Measurements from ENCODE around the gene SEPHS1. TPM values are rescaled to one million over a fixed set of nuclear protein-coding genes. Genes with fewer than 3 reads are reported as not detected.
A peak's percentile ranks its signal among the peaks of the same experiment; 100 is the strongest.

SEPHS1 gene
- total RNA-seq: 48.4 to 52.9 TPM (median 48.7 TPM) in 3 replicates
- long read RNA-seq, transcript SEPHS1-201 (9 exons, 3,273 nt): major isoform, 51 of 119 reads
- long read RNA-seq, partial matches to known transcripts: 4 of 119 reads
- long read RNA-seq, other reads (novel, unspliced or antisense): 61 of 119 reads

- H3K36me3 Mint-ChIP-seq (ENCODE audit: low read depth): peaks cover 2% of the 10 kb centered on the region
Measured at GRCh38 chr10:13348216-13349017, at the start of gene SEPHS1. TSS of gene SEPHS1 (minus strand) at chr10:13348293. CDS start at chr10:13344950, 3,343 bp downstream.

GRCh38 chr10:13397052-13397451 is 49.0 kb upstream of the SEPHS1 start:
- H3K9me3 Mint-ChIP-seq (ENCODE audit: low read depth): peaks cover 7% of the 10 kb centered on the region
- H3K36me3 Mint-ChIP-seq (ENCODE audit: low read depth): peaks cover 4% of the 10 kb centered on the region
- H3K4me3 Mint-ChIP-seq (ENCODE audit: unreplicated experiment): no peak overlapping the region
- no peak overlapping the region for H3K27ac Mint-ChIP-seq (ENCODE audit: unreplicated experiment)
- no peak for DNase-seq (ENCODE audit: low spot score)
- H3K27me3 Mint-ChIP-seq (ENCODE audit: low read depth): peaks cover 27% of the 10 kb centered on the region
- no peaks in the 10 kb centered on the region for H3K4me1 Mint-ChIP-seq (ENCODE audit: low read depth)
- no peak for TF ChIP-seq CTCF (IDR thresholded peaks at IDR 0.05)

More at GRCh38 chr10:13348216-13349017, at the start of gene SEPHS1:
- H3K4me1 Mint-ChIP-seq (ENCODE audit: low read depth): peaks cover 40% of the 10 kb centered on the region
- TF ChIP-seq CTCF (IDR thresholded peaks at IDR 0.05): peak; percentile 42
- no peaks in the 10 kb centered on the region for H3K9me3 Mint-ChIP-seq (ENCODE audit: low read depth)
- peak within 1 kb of the TSS; percentile 87 for H3K4me3 Mint-ChIP-seq (ENCODE audit: unreplicated experiment)
- peaks cover 25% of the 10 kb centered on the region for H3K27me3 Mint-ChIP-seq (ENCODE audit: low read depth)
- H3K27ac Mint-ChIP-seq (ENCODE audit: unreplicated experiment): peak within 1 kb of the TSS; percentile 93
- DNase-seq (ENCODE audit: low spot score): no peak

GRCh38 chr10:13396369-13396768 is 48.3 kb upstream of the SEPHS1 start:
- DNase-seq (ENCODE audit: low spot score): no peak
- no peaks in the 10 kb centered on the region for H3K4me1 Mint-ChIP-seq (ENCODE audit: low read depth)
- no peak for TF ChIP-seq CTCF (IDR thresholded peaks at IDR 0.05)
- H3K36me3 Mint-ChIP-seq (ENCODE audit: low read depth): peaks cover 4% of the 10 kb centered on the region
- peaks cover 7% of the 10 kb centered on the region for H3K9me3 Mint-ChIP-seq (ENCODE audit: low read depth)
- no peak overlapping the region for H3K4me3 Mint-ChIP-seq (ENCODE audit: unreplicated experiment)
- no peak overlapping the region for H3K27ac Mint-ChIP-seq (ENCODE audit: unreplicated experiment)
- H3K27me3 Mint-ChIP-seq (ENCODE audit: low read depth): peaks cover 30% of the 10 kb centered on the region

- Mint-ChIP-seq H3K27ac (ENCODE audit: unreplicated experiment) (no peak overlapping the region), H3K27me3 (ENCODE audit: low read depth) (peaks cover 34% of the 10 kb centered on the region), H3K9me3 (ENCODE audit: low read depth) (peaks cover 7% of the 10 kb centered on the region), H3K4me1 (ENCODE audit: low read depth) (no peaks in the 10 kb centered on the region), H3K4me3 (ENCODE audit: unreplicated experiment) (no peak overlapping the region), H3K36me3 (ENCODE audit: low read depth) (peaks cover 4% of the 10 kb centered on the region)
- DNase-seq (ENCODE audit: low spot score): no peak
- TF ChIP-seq CTCF (IDR thresholded peaks at IDR 0.05): no peak
Measured at GRCh38 chr10:13395540-13395939, 47.4 kb upstream of the SEPHS1 start.

GRCh38 chr10:13393640-13394039 is 45.5 kb upstream of the SEPHS1 start:
- Mint-ChIP-seq H3K4me1 (ENCODE audit: low read depth) (no peaks in the 10 kb centered on the region), H3K9me3 (ENCODE audit: low read depth) (no peaks in the 10 kb centered on the region), H3K27me3 (ENCODE audit: low read depth) (peaks cover 32% of the 10 kb centered on the region), H3K4me3 (ENCODE audit: unreplicated experiment) (no peak overlapping the region), H3K27ac (ENCODE audit: unreplicated experiment) (no peak overlapping the region), H3K36me3 (ENCODE audit: low read depth) (no peaks in the 10 kb centered on the region)
- no peak for DNase-seq (ENCODE audit: low spot score)
- no peak for TF ChIP-seq CTCF (IDR thresholded peaks at IDR 0.05)
